Measurements from ENCODE around the gene CEP70. TPM values are rescaled to one million over a fixed set of nuclear protein-coding genes. Genes with fewer than 3 reads are reported as not detected.
"Not testable (repeated sequence)": the region's sequence is repeated elsewhere in the genome, so short reads cannot be mapped to it uniquely, and the experiment has no call there.

Gene CEP70
- total RNA-seq, 1 donor from 2014 or later = 29.7 TPM

GRCh38 chr3:138470687-138471086, 123.4 kb downstream of the CEP70 start:
- DNase-seq = no peak

GRCh38 chr3:138469874-138470273, 124.2 kb downstream of the CEP70 start:
- no peak for DNase-seq

- DNase-seq = no peak
Measured at GRCh38 chr3:138468886-138469285, 125.2 kb downstream of the CEP70 start.

GRCh38 chr3:138468451-138468850, 125.6 kb downstream of the CEP70 start:
- no peak for DNase-seq

GRCh38 chr3:138467931-138468330, 126.1 kb downstream of the CEP70 start:
- no peak for DNase-seq

GRCh38 chr3:138465925-138466324, 128.1 kb downstream of the CEP70 start:
- DNase-seq = no peak

- DNase-seq = no peak
Measured at GRCh38 chr3:138465451-138465850, 128.6 kb downstream of the CEP70 start.

- DNase-seq = no peak
Measured at GRCh38 chr3:138464491-138464860, 129.6 kb downstream of the CEP70 start.

- DNase-seq = no peak
Measured at GRCh38 chr3:138463724-138464490, 130.2 kb downstream of the CEP70 start.

GRCh38 chr3:138461896-138462295, 132.2 kb downstream of the CEP70 start:
- DNase-seq = no peak

GRCh38 chr3:138461246-138461645, 132.8 kb downstream of the CEP70 start:
- no peak for DNase-seq

GRCh38 chr3:138460536-138461205, 133.4 kb downstream of the CEP70 start:
- DNase-seq = no peak

- no peak for DNase-seq
Measured at GRCh38 chr3:138459619-138460535, 134.2 kb downstream of the CEP70 start.

- no peak for DNase-seq
Measured at GRCh38 chr3:138458774-138459499, 135.1 kb downstream of the CEP70 start.

- DNase-seq = no peak
Measured at GRCh38 chr3:138457863-138458735, 136.0 kb downstream of the CEP70 start.

- no peak for DNase-seq
Measured at GRCh38 chr3:138456961-138457862, 136.8 kb downstream of the CEP70 start.

- DNase-seq = no peak
Measured at GRCh38 chr3:138455801-138456716, 138.0 kb downstream of the CEP70 start.

GRCh38 chr3:138453940-138454339, 140.1 kb downstream of the CEP70 start:
- not testable (repeated sequence) for DNase-seq

- no peak for DNase-seq
Measured at GRCh38 chr3:138452436-138452835, 141.6 kb downstream of the CEP70 start.

Data from skin of body (tissue), 2 donors.